HUES48 (cell line): Measurements from ENCODE around the gene NRCAM.
A peak's percentile ranks its signal among the peaks of the same experiment; 100 is the strongest.

Experiments used
- H3K27ac ChIP-seq: one replicate; pipeline ENCODE4 v1.7.0; 2013; ENCODE audit warnings: low read depth, low read length, inconsistent platforms
- H3K27me3 ChIP-seq: 2 replicates; pipeline ENCODE4 v1.6.1; 2013; ENCODE audit warnings: mild to moderate bottlenecking, low read length; ENCODE audit not compliant: control insufficient read depth, insufficient read depth
- H3K36me3 ChIP-seq: 2 replicates; pipeline ENCODE4 v1.6.1; 2013; ENCODE audit warnings: low read length; ENCODE audit not compliant: control insufficient read depth, insufficient read depth
- H3K4me1 ChIP-seq: 2 replicates; pipeline ENCODE4 v1.6.1; 2013; ENCODE audit warnings: mild to moderate bottlenecking, low read length; ENCODE audit not compliant: control insufficient read depth, insufficient read depth
- H3K4me3 ChIP-seq: 2 replicates; pipeline ENCODE4 v1.5.1; 2013; ENCODE audit warnings: mild to moderate bottlenecking, low read depth, low read length
- H3K9ac ChIP-seq: 2 replicates; pipeline ENCODE4 v1.6.1; 2013; ENCODE audit warnings: mild to moderate bottlenecking, low read depth, low read length, moderate library complexity
- H3K9me3 ChIP-seq: 2 replicates; pipeline ENCODE4 v1.6.1; 2013; ENCODE audit warnings: low read length; ENCODE audit not compliant: control insufficient read depth, insufficient read depth

Gene NRCAM

GRCh38 chr7:108307595-108307994 lies 148.6 kb downstream of the NRCAM start:
- Histone ChIP-seq H3K4me3 (no peak overlapping the region), H3K9me3 (no peaks in the 10 kb centered on the region), H3K27ac (no peak overlapping the region), H3K9ac (no peak overlapping the region), H3K4me1 (peaks cover 8% of the 10 kb centered on the region; the same call in 1 of the 2 replicates), H3K36me3 (no peaks in the 10 kb centered on the region), H3K27me3 (no peaks in the 10 kb centered on the region)

GRCh38 chr7:108307194-108307593 lies 149.0 kb downstream of the NRCAM start:
- Histone ChIP-seq H3K9ac (no peak overlapping the region), H3K27ac (no peak overlapping the region), H3K9me3 (no peaks in the 10 kb centered on the region), H3K4me1 (peaks cover 8% of the 10 kb centered on the region; the same call in 1 of the 2 replicates), H3K36me3 (no peaks in the 10 kb centered on the region), H3K27me3 (no peaks in the 10 kb centered on the region), H3K4me3 (no peak overlapping the region)

GRCh38 chr7:108303332-108303731 lies 152.9 kb downstream of the NRCAM start:
- H3K27me3 ChIP-seq, result no peaks in the 10 kb centered on the region
- H3K9ac ChIP-seq, result no peak overlapping the region
- no peak overlapping the region for H3K27ac ChIP-seq
- no peaks in the 10 kb centered on the region for H3K4me1 ChIP-seq
- no peak overlapping the region for H3K4me3 ChIP-seq
- no peaks in the 10 kb centered on the region for H3K9me3 ChIP-seq
- H3K36me3 ChIP-seq, result no peaks in the 10 kb centered on the region

- Histone ChIP-seq H3K27ac (no peak overlapping the region), H3K4me1 (no peaks in the 10 kb centered on the region), H3K9me3 (no peaks in the 10 kb centered on the region), H3K4me3 (no peak overlapping the region), H3K27me3 (no peaks in the 10 kb centered on the region), H3K36me3 (no peaks in the 10 kb centered on the region), H3K9ac (no peak overlapping the region)
These were observed 154.8 kb downstream of the NRCAM start for GRCh38 chr7:108301387-108301786.

GRCh38 chr7:108299251-108299973 lies 156.8 kb downstream of the NRCAM start:
- Histone ChIP-seq H3K4me3 (no peak overlapping the region), H3K4me1 (no peaks in the 10 kb centered on the region), H3K27me3 (no peaks in the 10 kb centered on the region), H3K9me3 (no peaks in the 10 kb centered on the region), H3K36me3 (no peaks in the 10 kb centered on the region), H3K27ac (no peak overlapping the region), H3K9ac (no peak overlapping the region)

- no peak overlapping the region for H3K4me3 ChIP-seq
- H3K27me3 ChIP-seq, result no peaks in the 10 kb centered on the region
- H3K9me3 ChIP-seq, result no peaks in the 10 kb centered on the region
- no peak overlapping the region for H3K9ac ChIP-seq
- no peak overlapping the region for H3K27ac ChIP-seq
- H3K36me3 ChIP-seq, result no peaks in the 10 kb centered on the region
- peaks cover 3% of the 10 kb centered on the region for H3K4me1 ChIP-seq
These were observed 159.3 kb downstream of the NRCAM start for GRCh38 chr7:108296911-108297310.

GRCh38 chr7:108294595-108294994 lies 161.6 kb downstream of the NRCAM start:
- Histone ChIP-seq H3K4me3 (no peak overlapping the region), H3K4me1 (peaks cover 20% of the 10 kb centered on the region), H3K9me3 (no peaks in the 10 kb centered on the region), H3K27ac (no peak overlapping the region), H3K27me3 (no peaks in the 10 kb centered on the region), H3K36me3 (no peaks in the 10 kb centered on the region), H3K9ac (no peak overlapping the region)

- Histone ChIP-seq H3K27me3 (no peaks in the 10 kb centered on the region), H3K9me3 (no peaks in the 10 kb centered on the region), H3K9ac (no peak overlapping the region), H3K27ac (no peak overlapping the region), H3K4me3 (no peak overlapping the region), H3K36me3 (no peaks in the 10 kb centered on the region), H3K4me1 (peaks cover 20% of the 10 kb centered on the region)
These were observed 163.1 kb downstream of the NRCAM start for GRCh38 chr7:108293149-108293612.

- peaks cover 20% of the 10 kb centered on the region for H3K4me1 ChIP-seq
- no peaks in the 10 kb centered on the region for H3K36me3 ChIP-seq
- no peak overlapping the region for H3K9ac ChIP-seq
- H3K27me3 ChIP-seq, result no peaks in the 10 kb centered on the region
- no peaks in the 10 kb centered on the region for H3K9me3 ChIP-seq
- H3K27ac ChIP-seq, result no peak overlapping the region
- H3K4me3 ChIP-seq, result no peak overlapping the region
These were observed 163.7 kb downstream of the NRCAM start for GRCh38 chr7:108292541-108292940.

- Histone ChIP-seq H3K9ac (no peak overlapping the region), H3K27me3 (no peaks in the 10 kb centered on the region), H3K9me3 (no peaks in the 10 kb centered on the region), H3K27ac (no peak overlapping the region), H3K4me3 (no peak overlapping the region), H3K4me1 (peaks cover 20% of the 10 kb centered on the region), H3K36me3 (no peaks in the 10 kb centered on the region)
These were observed 164.3 kb downstream of the NRCAM start for GRCh38 chr7:108291791-108292440.

- no peaks in the 10 kb centered on the region for H3K9me3 ChIP-seq
- H3K27ac ChIP-seq, result peak overlapping the region; percentile 19
- H3K9ac ChIP-seq, result no peak overlapping the region
- no peak overlapping the region for H3K4me3 ChIP-seq
- H3K4me1 ChIP-seq, result peaks cover 20% of the 10 kb centered on the region
- no peaks in the 10 kb centered on the region for H3K36me3 ChIP-seq
- H3K27me3 ChIP-seq, result no peaks in the 10 kb centered on the region
These were observed 165.1 kb downstream of the NRCAM start for GRCh38 chr7:108291152-108291508.
